Fibroblast of villous mesenchyme (primary cell): Measurements from ENCODE around the gene SLC33A1. TPM values are rescaled to one million over a fixed set of nuclear protein-coding genes. Genes with fewer than 3 reads are reported as not detected.

Experiments used
- DNase-seq: peaks from one replicate; pipeline ENCODE4 v3.0.0-alpha.2; 2010; ENCODE audit warnings: low read depth
- H3K4me3 ChIP-seq: 2 replicates; pipeline ENCODE4 v1.5.1; 2011; ENCODE audit warnings: low read depth, mild to moderate bottlenecking, low read length
- CTCF ChIP-seq: IDR thresholded peaks from 2 replicates; pipeline ENCODE4 v1.5.1; 2012; ENCODE audit warnings: low read depth, mild to moderate bottlenecking, low read length; ENCODE audit not compliant: insufficient read depth
- total RNA-seq: library from RNA; depleted of rRNA; stranded (reverse); fragments of >200 nt; gene quantifications from 2 replicates; pipeline ENCODE4 v1.2.3, GENCODE V29; 2012

SLC33A1 gene
- total RNA-seq, 1 donor = 57.0 TPM

GRCh38 chr3:155872904-155873646 lies 18.8 kb upstream of the SLC33A1 start:
- no peak overlapping the region for H3K4me3 ChIP-seq
- DNase-seq = no peak
- TF ChIP-seq CTCF = no peak

- TF ChIP-seq CTCF = no peak
- peak overlapping the region; percentile 92 for H3K4me3 ChIP-seq
- peak; percentile 51 for DNase-seq
Observed at GRCh38 chr3:155871746-155872158, 17.5 kb upstream of the SLC33A1 start.

- TF ChIP-seq CTCF = no peak
- DNase-seq = peak; percentile 6
- peak overlapping the region; percentile 92 for H3K4me3 ChIP-seq
Observed at GRCh38 chr3:155870945-155871745, 16.9 kb upstream of the SLC33A1 start.

GRCh38 chr3:155870133-155870944 lies 16.1 kb upstream of the SLC33A1 start, which contains the start of gene GMPS:
Gene GMPS, plus strand, starts transcription at chr3:155870650. Its CDS starts 221 bp downstream, at chr3:155870871.
- peak; percentile 93 for DNase-seq
- peak; percentile 39 for TF ChIP-seq CTCF

GRCh38 chr3:155869691-155870090 lies 15.5 kb upstream of the SLC33A1 start:
- DNase-seq = no peak

More at GRCh38 chr3:155870133-155870944, 16.1 kb upstream of the SLC33A1 start, which contains the start of gene GMPS:
- peak within 1 kb of the TSS; percentile 92 for H3K4me3 ChIP-seq

More at GRCh38 chr3:155869691-155870090, 15.5 kb upstream of the SLC33A1 start:
- TF ChIP-seq CTCF = no peak
- peak overlapping the region; percentile 54 for H3K4me3 ChIP-seq
